Measurements from ENCODE around the gene RAP2A. TPM values are rescaled to one million over a fixed set of nuclear protein-coding genes. Genes with fewer than 3 reads are reported as not detected.

Gene RAP2A
- total and polyA plus RNA-seq, 4 donors: 7.5 to 46.0 (median 23.7) TPM

- H3K9ac ChIP-seq (ENCODE audit: insufficient read depth in 1 of 2, low read length in 2 of 2): peak overlapping the region in 1 of 2 donors; percentile 92
- TF ChIP-seq CTCF (IDR thresholded peaks at IDR 0.05; ENCODE audit: control extremely low read depth, extremely low read depth): no peak
- H3K4me1 ChIP-seq (ENCODE audit: control insufficient read depth in 5 of 5, insufficient read depth in 5 of 5, low read length in 5 of 5): peaks cover 0 to 53% (median 12%) of the 10 kb centered on the region in 5 donors
- peaks cover 0 to 9% (median 4%) of the 10 kb centered on the region in 4 donors for H3K36me3 ChIP-seq (ENCODE audit: control insufficient read depth in 4 of 4, insufficient read depth in 4 of 4, low read length in 4 of 4)
- H3K27me3 ChIP-seq (ENCODE audit: control insufficient read depth in 3 of 3, insufficient read depth in 3 of 3, low read length in 2 of 3): no peaks in the 10 kb centered on the region
- H3K27ac ChIP-seq (ENCODE audit: low read depth in 1 of 2, low read length in 1 of 2): no peak overlapping the region
- ATAC-seq (ENCODE audit: insufficient read depth, low FRiP score) (no peak), DNase-seq (peak in 1 of 3 donors; percentile 39)
- WGBS, 2 donors: 37 to 49% methylated on average over 3 of the region's 3 CpGs
- no peak overlapping the region for H3K4me3 ChIP-seq
- H3K9me3 ChIP-seq (ENCODE audit: control insufficient read depth in 4 of 4, insufficient read depth in 3 of 4, low read length in 3 of 4): no peaks in the 10 kb centered on the region
Measured at GRCh38 chr13:97435323-97435722, 1.4 kb downstream of the RAP2A start.

- TF ChIP-seq CTCF (IDR thresholded peaks at IDR 0.05; ENCODE audit: control extremely low read depth, extremely low read depth): no peak
- DNase-seq (peak in 2 of 3 donors; percentile 45 to 46), ATAC-seq (ENCODE audit: insufficient read depth, low FRiP score) (no peak)
- WGBS, 2 donors: 32 to 57% methylated on average over 5 of the region's 5 CpGs
- H3K9ac ChIP-seq (ENCODE audit: insufficient read depth in 1 of 2, low read length in 2 of 2): peak overlapping the region in 1 of 2 donors; percentile 92
- H3K27me3 ChIP-seq (ENCODE audit: control insufficient read depth in 3 of 3, insufficient read depth in 3 of 3, low read length in 2 of 3): no peaks in the 10 kb centered on the region
- H3K4me3 ChIP-seq: no peak overlapping the region
- H3K4me1 ChIP-seq (ENCODE audit: control insufficient read depth in 5 of 5, insufficient read depth in 5 of 5, low read length in 5 of 5): peaks cover 0 to 50% (median 12%) of the 10 kb centered on the region in 5 donors
- no peaks in the 10 kb centered on the region for H3K9me3 ChIP-seq (ENCODE audit: control insufficient read depth in 4 of 4, insufficient read depth in 3 of 4, low read length in 3 of 4)
- H3K27ac ChIP-seq (ENCODE audit: low read depth in 1 of 2, low read length in 1 of 2): no peak overlapping the region
- H3K36me3 ChIP-seq (ENCODE audit: control insufficient read depth in 4 of 4, insufficient read depth in 4 of 4, low read length in 4 of 4): peaks cover 0 to 9% (median 4%) of the 10 kb centered on the region in 4 donors
Measured at GRCh38 chr13:97435794-97436193, 1.8 kb downstream of the RAP2A start.

- WGBS, 2 donors: 81 to 86% methylated on average over 2 of the region's 2 CpGs
- ATAC-seq (ENCODE audit: insufficient read depth, low FRiP score) (no peak), DNase-seq (no peak)
- Histone ChIP-seq H3K9me3 (ENCODE audit: control insufficient read depth in 4 of 4, insufficient read depth in 3 of 4, low read length in 3 of 4) (no peaks in the 10 kb centered on the region), H3K4me1 (ENCODE audit: control insufficient read depth in 5 of 5, insufficient read depth in 5 of 5, low read length in 5 of 5) (peaks cover 0 to 39% (median 12%) of the 10 kb centered on the region in 5 donors), H3K4me3 (no peak overlapping the region), H3K9ac (ENCODE audit: insufficient read depth in 1 of 2, low read length in 2 of 2) (peak overlapping the region in 1 of 2 donors; percentile 51), H3K27ac (ENCODE audit: low read depth in 1 of 2, low read length in 1 of 2) (no peak overlapping the region), H3K27me3 (ENCODE audit: control insufficient read depth in 3 of 3, insufficient read depth in 3 of 3, low read length in 2 of 3) (no peaks in the 10 kb centered on the region), H3K36me3 (ENCODE audit: control insufficient read depth in 4 of 4, insufficient read depth in 4 of 4, low read length in 4 of 4) (peaks cover 0 to 9% (median 4%) of the 10 kb centered on the region in 4 donors)
- no peak for TF ChIP-seq CTCF (IDR thresholded peaks at IDR 0.05; ENCODE audit: control extremely low read depth, extremely low read depth)
Measured at GRCh38 chr13:97436845-97437244, 2.9 kb downstream of the RAP2A start.

- TF ChIP-seq CTCF (IDR thresholded peaks at IDR 0.05; ENCODE audit: control extremely low read depth, extremely low read depth): no peak
- peaks cover 0 to 33% (median 12%) of the 10 kb centered on the region in 5 donors for H3K4me1 ChIP-seq (ENCODE audit: control insufficient read depth in 5 of 5, insufficient read depth in 5 of 5, low read length in 5 of 5)
- H3K4me3 ChIP-seq: no peak overlapping the region
- peaks cover 0 to 11% (median 4%) of the 10 kb centered on the region in 4 donors for H3K36me3 ChIP-seq (ENCODE audit: control insufficient read depth in 4 of 4, insufficient read depth in 4 of 4, low read length in 4 of 4)
- H3K9me3 ChIP-seq (ENCODE audit: control insufficient read depth in 4 of 4, insufficient read depth in 3 of 4, low read length in 3 of 4): no peaks in the 10 kb centered on the region
- ATAC-seq (ENCODE audit: insufficient read depth, low FRiP score) (no peak), DNase-seq (no peak)
- H3K27ac ChIP-seq (ENCODE audit: low read depth in 1 of 2, low read length in 1 of 2): no peak overlapping the region
- H3K9ac ChIP-seq (ENCODE audit: insufficient read depth in 1 of 2, low read length in 2 of 2): no peak overlapping the region
- no peaks in the 10 kb centered on the region for H3K27me3 ChIP-seq (ENCODE audit: control insufficient read depth in 3 of 3, insufficient read depth in 3 of 3, low read length in 2 of 3)
- WGBS, 2 donors: 74 to 83% methylated on average over 2 of the region's 2 CpGs
Measured at GRCh38 chr13:97437729-97438128, 3.8 kb downstream of the RAP2A start.
